GM21381 (cell line): ENCODE measurements around the gene GALNT18.

Source experiments
- ATAC-seq: cut with Tn5 transposase; IDR thresholded peaks from one replicate; pipeline ENCODE4 v1.9.1; 2021; ENCODE audit warnings: mild to moderate bottlenecking, moderate library complexity; ENCODE audit not compliant: unreplicated experiment

The GALNT18 gene

GRCh38 chr11:11626128-11626527 lies 4.3 kb upstream of the GALNT18 start:
- ATAC-seq, result no peak

DNA sequence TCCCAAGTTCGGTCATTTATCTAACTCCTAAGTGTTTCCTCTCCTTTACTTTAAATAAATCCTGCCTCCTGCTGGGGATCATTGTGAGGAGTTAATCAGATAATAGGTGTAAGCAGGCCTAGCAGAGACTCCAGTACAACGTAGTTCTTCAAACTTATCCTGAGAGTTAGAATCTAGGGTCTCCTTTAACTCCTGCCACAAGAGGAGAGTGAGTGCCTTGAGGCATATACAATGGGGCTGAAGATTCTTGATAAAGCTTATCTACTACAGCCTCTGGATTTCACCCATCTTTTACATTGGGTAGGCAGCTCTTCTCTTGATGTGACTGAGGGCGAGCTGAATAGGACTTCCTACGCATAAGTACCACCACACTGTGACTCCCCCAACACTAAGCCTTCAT lies 3.1 kb upstream of the GALNT18 start:
- ATAC-seq, result no peak

- no peak for ATAC-seq
These were observed 2.4 kb upstream of the GALNT18 start for GRCh38 chr11:11624204-11624603.

DNA sequence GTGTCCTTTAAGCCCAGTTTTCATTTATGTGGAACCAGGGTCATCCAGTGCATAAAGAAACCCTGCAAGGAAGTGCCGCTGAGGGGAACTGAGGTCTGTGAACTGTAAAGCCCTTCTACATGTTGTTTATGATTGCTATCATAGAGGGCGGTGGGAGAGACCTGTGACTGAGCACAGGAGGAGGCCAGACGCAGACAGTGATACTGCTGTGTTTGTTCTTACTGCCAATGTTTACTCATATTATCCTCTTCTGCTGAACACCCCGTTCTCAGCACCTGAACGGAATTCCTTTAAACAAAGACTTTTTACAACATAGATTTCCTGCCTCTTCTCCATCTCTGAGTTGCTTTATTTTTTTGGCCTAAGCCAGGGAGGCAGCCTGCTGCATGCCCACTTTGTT lies 967 bp upstream of the GALNT18 start:
- ATAC-seq, result no peak

- ATAC-seq, result no peak
These were observed 518 bp upstream of the GALNT18 start for GRCh38 chr11:11622340-11622706.

GRCh38 chr11:11620921-11621572 lies 758 bp downstream of the GALNT18 start:
- ATAC-seq, result no peak

- no peak for ATAC-seq
These were observed 1.5 kb downstream of the GALNT18 start for GRCh38 chr11:11620173-11620920.

- ATAC-seq, result no peak
These were observed 2.8 kb downstream of the GALNT18 start for GRCh38 chr11:11618973-11619435.

- ATAC-seq, result no peak
These were observed 6.7 kb downstream of the GALNT18 start for GRCh38 chr11:11615086-11615485.

DNA sequence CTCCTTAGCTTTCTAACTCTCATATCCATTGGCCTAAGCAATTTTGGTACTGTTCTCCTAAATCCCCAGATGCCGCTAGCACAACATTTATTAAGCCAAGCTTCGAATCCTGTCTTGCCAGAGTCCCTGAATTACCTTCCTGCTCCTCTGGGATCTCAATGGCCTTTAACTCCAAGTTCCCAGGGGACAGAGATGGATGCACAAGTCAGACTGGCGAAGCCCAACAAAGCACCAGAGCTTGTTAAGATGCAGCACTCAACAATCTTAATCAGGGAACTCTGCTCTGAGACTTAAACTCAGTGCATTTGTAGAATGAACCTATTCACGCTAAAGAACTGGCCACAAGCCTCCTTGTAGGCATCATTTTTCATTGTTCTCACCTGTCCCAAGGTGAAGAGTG lies 9.4 kb downstream of the GALNT18 start:
- ATAC-seq, result no peak

DNA sequence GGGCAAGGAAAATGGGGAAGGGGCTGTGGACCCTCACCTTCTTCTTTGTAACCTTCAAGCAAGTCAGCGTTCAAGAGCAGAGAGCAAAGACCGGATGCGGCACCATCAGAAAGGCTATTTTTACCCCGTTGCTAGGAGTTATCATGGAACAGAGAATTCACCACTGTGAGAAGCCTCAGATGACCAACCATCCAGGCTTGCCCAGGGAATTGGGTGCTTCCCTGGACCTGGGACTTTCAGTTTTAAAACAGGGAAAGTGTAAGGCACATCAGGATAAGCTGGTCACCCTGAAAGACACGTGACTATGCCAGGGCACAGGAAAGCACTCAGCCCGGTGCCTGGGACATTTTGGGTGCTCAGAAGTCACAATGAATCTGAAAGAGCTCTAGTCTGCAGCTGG lies 10.4 kb downstream of the GALNT18 start:
- no peak for ATAC-seq

GRCh38 chr11:11608783-11609232 lies 13.0 kb downstream of the GALNT18 start:
- no peak for ATAC-seq

DNA sequence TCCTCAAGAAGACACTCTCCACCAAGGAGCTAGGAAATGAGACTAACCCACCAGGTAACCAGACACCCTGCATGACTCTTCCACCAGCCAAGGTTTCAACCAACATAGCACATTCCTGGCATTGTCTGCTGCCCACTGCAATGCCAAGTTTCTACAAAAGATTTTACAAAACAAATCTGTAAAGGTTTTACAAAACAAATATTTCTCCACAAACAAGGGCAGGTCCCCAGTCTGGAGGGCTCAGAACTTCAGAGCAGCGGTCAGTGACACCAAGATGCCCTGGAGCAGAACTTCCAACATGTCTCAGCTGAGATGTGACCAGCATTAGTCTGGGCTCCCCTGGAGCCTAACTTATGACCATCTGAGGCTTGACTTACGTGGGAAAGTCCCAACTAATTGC lies 14.0 kb downstream of the GALNT18 start:
- ATAC-seq, result no peak

GRCh38 chr11:11605821-11606450 lies 15.9 kb downstream of the GALNT18 start:
- ATAC-seq, result no peak

- no peak for ATAC-seq
These were observed 16.6 kb downstream of the GALNT18 start for GRCh38 chr11:11605181-11605580.

DNA sequence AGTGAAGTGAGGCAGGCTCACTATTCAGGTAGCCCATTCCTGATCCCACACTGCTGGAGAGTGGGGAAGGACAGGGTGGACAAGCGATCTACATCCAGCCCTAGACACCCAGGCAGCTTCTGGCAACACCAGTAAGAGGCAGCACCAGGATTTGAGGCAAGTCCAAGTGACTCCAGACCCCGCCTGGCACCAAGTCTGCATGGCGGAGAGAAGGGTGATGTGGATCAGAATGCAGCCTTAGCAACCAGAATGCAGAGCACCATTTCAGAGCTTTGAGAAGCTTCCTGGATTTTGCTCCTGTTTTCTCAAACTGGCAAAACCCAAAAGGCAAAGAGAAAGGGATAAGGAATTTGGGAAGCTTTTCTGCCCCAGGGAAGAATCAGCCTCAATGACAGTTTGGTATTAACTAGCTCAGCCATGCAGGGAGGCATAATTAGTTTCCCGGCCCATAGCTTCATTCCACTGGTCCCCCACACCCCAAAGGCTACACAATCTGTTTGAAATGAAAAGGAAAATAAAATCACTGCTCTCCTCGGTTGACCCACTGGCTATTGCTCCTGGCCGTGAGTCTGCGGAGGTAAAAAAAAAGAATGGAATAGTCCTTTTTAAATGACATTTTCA lies 17.3 kb downstream of the GALNT18 start:
- no peak for ATAC-seq

GRCh38 chr11:11602011-11602410 lies 19.8 kb downstream of the GALNT18 start:
- ATAC-seq, result no peak

GRCh38 chr11:11600288-11600687 lies 21.5 kb downstream of the GALNT18 start:
- ATAC-seq, result no peak

DNA sequence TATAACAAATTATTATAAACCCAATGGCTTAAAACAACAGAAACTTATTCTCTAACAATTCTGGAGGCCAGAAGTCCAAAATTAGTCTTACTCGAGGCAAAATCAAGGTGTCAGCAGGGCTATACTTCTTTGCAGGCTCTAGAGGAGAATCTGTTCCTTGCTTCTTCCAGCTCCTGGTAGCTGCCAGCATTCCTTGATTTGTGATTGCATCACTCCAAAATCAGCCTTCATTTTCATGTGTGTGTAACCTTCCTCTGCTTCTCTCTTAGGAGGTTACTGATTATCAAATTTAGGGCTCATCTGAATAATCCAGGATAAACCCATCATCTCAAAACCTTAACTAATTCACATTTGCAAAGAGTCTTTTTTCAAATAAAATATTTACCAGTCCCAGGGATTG lies 23.6 kb downstream of the GALNT18 start:
- ATAC-seq, result no peak

- no peak for ATAC-seq
These were observed 27.6 kb downstream of the GALNT18 start for GRCh38 chr11:11594162-11594561.

- ATAC-seq, result no peak
These were observed 29.6 kb downstream of the GALNT18 start for GRCh38 chr11:11592146-11592684.
